SK-N-SH (cell line): ENCODE results near the gene NPAS1. TPM values are rescaled to one million over a fixed set of nuclear protein-coding genes. Genes with fewer than 3 reads are reported as not detected.

Experiments
- CTCF ChIA-PET: fragments of 300-600, 350-600 bp; formaldehyde crosslinking; extraction: SDS; loops from one replicate; lab custom pipeline; 2021; lab: Yijun Ruan, JAX
- POLR2A ChIA-PET: fragments of 350-600 bp; sonication (Branson Sonifier 250); formaldehyde crosslinking; extraction: SDS; loops from one replicate; lab custom pipeline; 2020; ENCODE audit warnings: antibody characterized with exemption, inconsistent platforms; lab: Yijun Ruan, JAX
- DNase-seq: peaks from one replicate; pipeline ENCODE4 v3.0.0; 2012
- H2AFZ ChIP-seq: fragments of 200-600 bp; sonication (generic); 2 replicates; pipeline ENCODE4 v1.8.1; 2016; ENCODE audit warnings: antibody characterized with exemption, mild to moderate bottlenecking, low read depth
- H3F3A ChIP-seq: fragments of 200-600 bp; sonication (generic); replicated peaks from 2 replicates; pipeline ENCODE3; 2016; ENCODE audit warnings: antibody characterized with exemption, mild to moderate bottlenecking; ENCODE audit not compliant: insufficient read depth
- H3K27ac ChIP-seq, 2 experiments: fragments of 200-500 bp in 1 of 2; fragments of 200-600 bp in 1 of 2; sonication (Bioruptor generic) in 1 of 2; sonication (generic), shearing (Covaris generic) in 1 of 2; 2 replicates each; pipeline versions ENCODE4 v1.5.1 to v1.6.1; 2014 to 2016; ENCODE audit warnings: low read depth in 2 of 2, inconsistent platforms in 1 of 2, low read length in 1 of 2, mild to moderate bottlenecking in 1 of 2, mixed read lengths in 1 of 2
- H3K27me3 ChIP-seq: fragments of 200-600 bp; sonication (generic), shearing (Covaris generic); 2 replicates; pipeline ENCODE4 v1.6.1; 2016; ENCODE audit warnings: mixed run types; ENCODE audit not compliant: insufficient read depth
- H3K36me3 ChIP-seq, 2 experiments: fragments of 200-500 bp in 1 of 2; fragments of 200-600 bp in 1 of 2; sonication (Bioruptor generic) in 1 of 2; sonication (generic) in 1 of 2; replicated peaks in 1 of 2; 2 replicates each; pipeline versions ENCODE3 to v1.5.1; 2014 to 2016; ENCODE audit warnings: low read length in 1 of 2, mild to moderate bottlenecking in 1 of 2; ENCODE audit not compliant: insufficient read depth in 2 of 2, control insufficient read depth in 1 of 2
- H3K4me1 ChIP-seq, 2 experiments: fragments of 200-500 bp in 1 of 2; fragments of 200-600 bp in 1 of 2; sonication (Bioruptor generic) in 1 of 2; sonication (generic), shearing (Covaris generic) in 1 of 2; 2 replicates each; pipeline versions ENCODE4 v1.5.1 to v1.6.1; 2014 to 2016; ENCODE audit warnings: low read depth in 1 of 2, low read length in 1 of 2, mixed run types in 1 of 2; ENCODE audit not compliant: insufficient read depth in 2 of 2, control insufficient read depth in 1 of 2
- H3K4me2 ChIP-seq: fragments of 200-600 bp; sonication (generic), shearing (Covaris generic); 2 replicates; pipeline ENCODE4 v1.6.1; 2017; ENCODE audit warnings: mixed run types
- H3K4me3 ChIP-seq, 2 experiments: fragments of 200-500 bp in 1 of 2; fragments of 200-600 bp in 1 of 2; sonication (Bioruptor generic) in 1 of 2; sonication (generic), shearing (Covaris generic) in 1 of 2; 2 replicates each; pipeline versions ENCODE4 v1.5.1 to v1.8.1; 2014 to 2016; ENCODE audit warnings: low read depth in 2 of 2, inconsistent platforms in 1 of 2, low read length in 1 of 2, mild to moderate bottlenecking in 1 of 2, mixed read lengths in 1 of 2, moderate library complexity in 1 of 2
- H3K79me2 ChIP-seq: fragments of 200-600 bp; sonication (generic); 2 replicates; pipeline ENCODE4 v1.8.1; 2017; ENCODE audit warnings: mild to moderate bottlenecking; ENCODE audit not compliant: insufficient read depth
- H3K9ac ChIP-seq: fragments of 200-600 bp; sonication (generic); 2 replicates; pipeline ENCODE4 v1.6.1; 2017; ENCODE audit warnings: mixed run types
- H3K9me2 ChIP-seq: fragments of 200-600 bp; sonication (generic); 2 replicates; pipeline ENCODE4 v1.6.1; 2017; ENCODE audit warnings: mixed run types
- H3K9me3 ChIP-seq: fragments of 200-600 bp; sonication (generic); 2 replicates; pipeline ENCODE4 v1.6.1; 2017; ENCODE audit warnings: mixed run types, mild to moderate bottlenecking, moderate library complexity
- H4K20me1 ChIP-seq: fragments of 200-600 bp; sonication (generic); 2 replicates; pipeline ENCODE4 v1.6.1; 2017; ENCODE audit warnings: mild to moderate bottlenecking, mixed run types; ENCODE audit not compliant: insufficient read depth
- ELF1 ChIP-seq: IDR thresholded peaks from 2 replicates; pipeline ENCODE4 v1.4.0; 2012
- FOXM1 ChIP-seq: IDR thresholded peaks from 2 replicates; pipeline ENCODE4 v1.4.0; 2012; ENCODE audit warnings: low read depth, mild to moderate bottlenecking
- GABPA ChIP-seq: IDR thresholded peaks from 2 replicates; pipeline ENCODE4 v1.4.0; 2012; ENCODE audit warnings: low read depth, mild to moderate bottlenecking
- GATA2 ChIP-seq: sonication (generic); formaldehyde crosslinking; IDR thresholded peaks from 2 replicates; pipeline ENCODE4 v1.5.0; 2020; ENCODE audit warnings: mild to moderate bottlenecking, missing genetic modification reagents
- MEF2A ChIP-seq: IDR thresholded peaks from 2 replicates; pipeline ENCODE4 v1.4.0; 2012; ENCODE audit warnings: low read depth, borderline replicate concordance
- MXI1 ChIP-seq: IDR thresholded peaks from 2 replicates; pipeline ENCODE4 v1.6.1; 2012; ENCODE audit warnings: mild to moderate bottlenecking, low read depth, low read length, improper control_type of control experiment
- NFIC ChIP-seq: IDR thresholded peaks from 2 replicates; pipeline ENCODE4 v1.4.0; 2012; ENCODE audit warnings: borderline replicate concordance
- NRF1 ChIP-seq: IDR thresholded peaks from 2 replicates; pipeline ENCODE4 v1.6.1; 2012; ENCODE audit warnings: low read depth, mild to moderate bottlenecking, low read length
- RFX5 ChIP-seq: IDR thresholded peaks from 2 replicates; pipeline ENCODE4 v1.6.1; 2012; ENCODE audit warnings: mild to moderate bottlenecking, improper control_type of control experiment, low read length
- YY1 ChIP-seq: IDR thresholded peaks from 2 replicates; pipeline ENCODE4 v1.4.0; 2012; ENCODE audit warnings: low read depth, mild to moderate bottlenecking
- WGBS: methylation state at CpG from one replicate; pipeline ENCODE4 v1.1.6; 2017; ENCODE audit warnings: low lambda C conversion rate; 5-methylcytosine and 5-hydroxymethylcytosine counted together
- polyA plus RNA-seq, 3 experiments: library from polyadenylated mRNA; depleted of rRNA; stranded (reverse); fragments of >200 nt; gene quantifications; 2 replicates each; pipeline ENCODE4 v1.2.3, GENCODE V29; 2012
- TF ChIP-seq, protein P1 (sequence below): IDR thresholded peaks from 2 replicates; pipeline ENCODE4 v1.4.0; 2012; ENCODE audit warnings: low read depth, borderline replicate concordance
- TF ChIP-seq, protein P2 (sequence below): fragments of 150-350 bp; IDR thresholded peaks from 2 replicates; pipeline ENCODE4 v1.6.1; 2016; ENCODE audit warnings: mild to moderate bottlenecking, low read depth, low read length
- TF ChIP-seq, protein P3 (sequence below): IDR thresholded peaks from 2 replicates; pipeline ENCODE4 v1.6.1; 2012; ENCODE audit warnings: mild to moderate bottlenecking, low read depth, low read length, moderate library complexity

NPAS1 gene
- polyA plus RNA-seq, 1 of the 3 experiments (the other 2 are of a cell fraction), result 1.1 TPM

DNA sequence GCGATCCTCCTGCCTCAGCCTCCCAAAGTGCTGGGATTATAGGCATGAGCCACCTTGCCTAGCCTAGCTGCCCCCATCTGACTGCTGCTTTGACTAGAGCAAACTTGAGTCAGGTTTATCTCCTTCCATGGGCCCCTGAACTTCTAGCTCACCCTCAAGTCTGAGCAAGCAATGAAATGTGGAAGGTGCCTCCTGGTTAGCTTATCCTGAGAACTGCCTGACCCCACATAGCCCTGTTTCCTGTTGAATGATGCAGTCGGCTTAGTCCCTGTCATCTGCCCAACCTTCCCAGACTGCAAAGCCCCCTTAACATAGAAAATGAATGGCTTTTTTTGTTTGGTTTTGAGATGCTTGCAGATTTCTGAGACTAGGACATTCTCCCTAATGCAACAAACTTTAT lies 37.7 kb downstream of the NPAS1 start (continued):
- TF ChIP-seq, protein P1, sequence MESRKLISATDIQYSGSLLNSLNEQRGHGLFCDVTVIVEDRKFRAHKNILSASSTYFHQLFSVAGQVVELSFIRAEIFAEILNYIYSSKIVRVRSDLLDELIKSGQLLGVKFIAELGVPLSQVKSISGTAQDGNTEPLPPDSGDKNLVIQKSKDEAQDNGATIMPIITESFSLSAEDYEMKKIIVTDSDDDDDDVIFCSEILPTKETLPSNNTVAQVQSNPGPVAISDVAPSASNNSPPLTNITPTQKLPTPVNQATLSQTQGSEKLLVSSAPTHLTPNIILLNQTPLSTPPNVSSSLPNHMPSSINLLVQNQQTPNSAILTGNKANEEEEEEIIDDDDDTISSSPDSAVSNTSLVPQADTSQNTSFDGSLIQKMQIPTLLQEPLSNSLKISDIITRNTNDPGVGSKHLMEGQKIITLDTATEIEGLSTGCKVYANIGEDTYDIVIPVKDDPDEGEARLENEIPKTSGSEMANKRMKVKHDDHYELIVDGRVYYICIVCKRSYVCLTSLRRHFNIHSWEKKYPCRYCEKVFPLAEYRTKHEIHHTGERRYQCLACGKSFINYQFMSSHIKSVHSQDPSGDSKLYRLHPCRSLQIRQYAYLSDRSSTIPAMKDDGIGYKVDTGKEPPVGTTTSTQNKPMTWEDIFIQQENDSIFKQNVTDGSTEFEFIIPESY, result no peak
- no peak for TF ChIP-seq MEF2A
- no peak for TF ChIP-seq YY1
- TF ChIP-seq GATA2, result no peak
- TF ChIP-seq, all 33 proteins: peak for 0

DNA sequence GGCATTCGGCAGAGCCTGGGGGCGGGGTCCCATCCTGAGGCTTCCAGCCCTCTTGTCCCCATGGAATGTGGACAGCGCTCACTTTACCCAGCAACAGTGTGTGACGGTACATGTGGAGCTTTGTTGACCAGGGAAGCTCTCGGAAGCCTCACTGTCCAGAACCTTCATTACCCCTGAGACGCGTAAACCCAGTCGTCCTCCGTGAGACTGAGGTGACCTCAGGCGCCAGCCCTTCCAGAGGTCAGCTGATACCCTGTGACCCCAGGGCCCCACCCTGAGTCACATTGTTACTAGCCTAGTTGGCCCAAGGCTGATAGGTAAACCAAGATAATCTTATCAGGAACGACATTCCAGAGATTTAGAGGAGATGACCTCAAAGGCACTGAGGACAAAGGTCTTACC lies 39.0 kb downstream of the NPAS1 start:
- Histone ChIP-seq H3K36me3 (no peaks in the 10 kb centered on the region), H2AFZ (no peak overlapping the region), H3K4me2 (no peak overlapping the region), H4K20me1 (no peaks in the 10 kb centered on the region), H3K27ac (no peak overlapping the region), H3K4me3 (no peak overlapping the region), H3K79me2 (no peaks in the 10 kb centered on the region), H3K4me1 (peaks cover 0 to 2% of the 10 kb centered on the region in 2 experiments; a peak in 2 of 4 replicates), H3K9ac (no peak overlapping the region), H3F3A (no peaks in the 10 kb centered on the region), H3K27me3 (no peaks in the 10 kb centered on the region), H3K9me2 (no peaks in the 10 kb centered on the region), H3K9me3 (no peaks in the 10 kb centered on the region)
- ChIA-PET POLR2A (no interaction called here), CTCF (interaction anchor here (0.7 to 1.9 kb wide), 3 partner anchors 9 to 67 kb away, joined by 3 to 4 read pairs (median 4); no protein-coding TSS in a partner anchor)
- TF ChIP-seq, protein P2, sequence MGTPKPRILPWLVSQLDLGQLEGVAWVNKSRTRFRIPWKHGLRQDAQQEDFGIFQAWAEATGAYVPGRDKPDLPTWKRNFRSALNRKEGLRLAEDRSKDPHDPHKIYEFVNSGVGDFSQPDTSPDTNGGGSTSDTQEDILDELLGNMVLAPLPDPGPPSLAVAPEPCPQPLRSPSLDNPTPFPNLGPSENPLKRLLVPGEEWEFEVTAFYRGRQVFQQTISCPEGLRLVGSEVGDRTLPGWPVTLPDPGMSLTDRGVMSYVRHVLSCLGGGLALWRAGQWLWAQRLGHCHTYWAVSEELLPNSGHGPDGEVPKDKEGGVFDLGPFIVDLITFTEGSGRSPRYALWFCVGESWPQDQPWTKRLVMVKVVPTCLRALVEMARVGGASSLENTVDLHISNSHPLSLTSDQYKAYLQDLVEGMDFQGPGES, result no peak
- TF ChIP-seq GABPA (no peak), RFX5 (no peak), FOXM1 (no peak), MXI1 (no peak), GATA2 (no peak), ELF1 (no peak), NFIC (no peak), NRF1 (no peak)
- TF ChIP-seq, protein P1, result no peak
- TF ChIP-seq, protein P3, sequence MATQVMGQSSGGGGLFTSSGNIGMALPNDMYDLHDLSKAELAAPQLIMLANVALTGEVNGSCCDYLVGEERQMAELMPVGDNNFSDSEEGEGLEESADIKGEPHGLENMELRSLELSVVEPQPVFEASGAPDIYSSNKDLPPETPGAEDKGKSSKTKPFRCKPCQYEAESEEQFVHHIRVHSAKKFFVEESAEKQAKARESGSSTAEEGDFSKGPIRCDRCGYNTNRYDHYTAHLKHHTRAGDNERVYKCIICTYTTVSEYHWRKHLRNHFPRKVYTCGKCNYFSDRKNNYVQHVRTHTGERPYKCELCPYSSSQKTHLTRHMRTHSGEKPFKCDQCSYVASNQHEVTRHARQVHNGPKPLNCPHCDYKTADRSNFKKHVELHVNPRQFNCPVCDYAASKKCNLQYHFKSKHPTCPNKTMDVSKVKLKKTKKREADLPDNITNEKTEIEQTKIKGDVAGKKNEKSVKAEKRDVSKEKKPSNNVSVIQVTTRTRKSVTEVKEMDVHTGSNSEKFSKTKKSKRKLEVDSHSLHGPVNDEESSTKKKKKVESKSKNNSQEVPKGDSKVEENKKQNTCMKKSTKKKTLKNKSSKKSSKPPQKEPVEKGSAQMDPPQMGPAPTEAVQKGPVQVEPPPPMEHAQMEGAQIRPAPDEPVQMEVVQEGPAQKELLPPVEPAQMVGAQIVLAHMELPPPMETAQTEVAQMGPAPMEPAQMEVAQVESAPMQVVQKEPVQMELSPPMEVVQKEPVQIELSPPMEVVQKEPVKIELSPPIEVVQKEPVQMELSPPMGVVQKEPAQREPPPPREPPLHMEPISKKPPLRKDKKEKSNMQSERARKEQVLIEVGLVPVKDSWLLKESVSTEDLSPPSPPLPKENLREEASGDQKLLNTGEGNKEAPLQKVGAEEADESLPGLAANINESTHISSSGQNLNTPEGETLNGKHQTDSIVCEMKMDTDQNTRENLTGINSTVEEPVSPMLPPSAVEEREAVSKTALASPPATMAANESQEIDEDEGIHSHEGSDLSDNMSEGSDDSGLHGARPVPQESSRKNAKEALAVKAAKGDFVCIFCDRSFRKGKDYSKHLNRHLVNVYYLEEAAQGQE, result no peak
- DNase-seq, result no peak
- 88% methylated on average over 9 of the region's 11 CpGs for WGBS
